WTC11 (cell line): ENCODE measurements around the gene CPEB4. TPM values are rescaled to one million over a fixed set of nuclear protein-coding genes. Genes with fewer than 3 reads are reported as not detected.

Source experiments
- ATAC-seq: fragments of 200-7000 bp; cut with Tn5 transposase; 2 replicates; pipeline ENCODE4 v1.10.0; 2021; ENCODE audit warnings: mild to moderate bottlenecking, moderate library complexity
- CTCF ChIA-PET: fragments of 300-600 bp; sonication (Branson Sonifier 250); formaldehyde crosslinking; loops from one replicate; lab custom pipeline; 2021; ENCODE audit warnings: antibody characterized with exemption; lab: Charles Lee
- POLR2A ChIA-PET: fragments of 350-600 bp; sonication (Branson Sonifier 250); formaldehyde crosslinking; loops from one replicate; lab custom pipeline; 2021; ENCODE audit warnings: antibody characterized with exemption; lab: Charles Lee
- DNase-seq: peaks from one replicate; pipeline ENCODE4 v3.0.0; 2021; ENCODE audit warnings: low spot score
- H3K27ac Mint-ChIP-seq: 2 replicates; pipeline ENCODE4 v1.8.0; 2021; ENCODE audit warnings: mixed read lengths
- H3K27me3 Mint-ChIP-seq: 2 replicates; pipeline ENCODE4 v1.8.0; 2021; ENCODE audit warnings: low read depth, mild to moderate bottlenecking, moderate library complexity, mixed read lengths
- H3K36me3 Mint-ChIP-seq: 2 replicates; pipeline ENCODE4 v1.8.0; 2021; ENCODE audit warnings: mixed read lengths
- H3K4me1 Mint-ChIP-seq: 2 replicates; pipeline ENCODE4 v1.8.0; 2022; ENCODE audit warnings: mixed read lengths
- H3K4me3 Mint-ChIP-seq: 2 replicates; pipeline ENCODE4 v1.8.0; 2021; ENCODE audit warnings: mild to moderate bottlenecking, moderate library complexity, mixed read lengths
- H3K9me3 Mint-ChIP-seq: 2 replicates; pipeline ENCODE4 v1.8.0; 2021; ENCODE audit warnings: mixed read lengths
- CDX4 ChIP-seq: fragments of 250-450 bp; sonication (Bioruptor Pico); IDR thresholded peaks from 2 replicates; pipeline ENCODE4 v1.9.0; 2021; ENCODE audit warnings: moderate library complexity, mild to moderate bottlenecking, inconsistent platforms, borderline replicate concordance
- CREB1 ChIP-seq: sonication (generic); formaldehyde crosslinking; IDR thresholded peaks from 2 replicates; pipeline ENCODE4 v1.8.0; 2023; ENCODE audit warnings: mild to moderate bottlenecking, missing genetic modification reagents
- CREM ChIP-seq: sonication (generic); formaldehyde crosslinking; IDR thresholded peaks from 2 replicates; pipeline ENCODE4 v1.8.1; 2022; ENCODE audit warnings: mild to moderate bottlenecking, missing genetic modification reagents, moderate library complexity
- ELF4 ChIP-seq: sonication (generic); formaldehyde crosslinking; IDR thresholded peaks from 2 replicates; pipeline ENCODE4 v1.8.1; 2022; ENCODE audit warnings: low read depth, mild to moderate bottlenecking, moderate library complexity, missing genetic modification reagents
- ESRRA ChIP-seq: sonication (generic); formaldehyde crosslinking; IDR thresholded peaks from 2 replicates; pipeline ENCODE4 v1.8.1; 2022; ENCODE audit warnings: mild to moderate bottlenecking, missing genetic modification reagents, borderline replicate concordance
- FOXK1 ChIP-seq: sonication (generic); formaldehyde crosslinking; IDR thresholded peaks from 2 replicates; pipeline ENCODE4 v1.8.0; 2022; ENCODE audit warnings: mild to moderate bottlenecking, moderate library complexity, missing genetic modification reagents
- NFYB ChIP-seq: sonication (generic); formaldehyde crosslinking; conservative IDR thresholded peaks from 2 replicates; pipeline ENCODE4 v1.8.0; 2022; ENCODE audit warnings: low read depth, missing genetic modification reagents
- NR3C1 ChIP-seq: sonication (generic); formaldehyde crosslinking; conservative IDR thresholded peaks from 2 replicates; pipeline ENCODE4 v1.8.1; 2023; ENCODE audit warnings: low read depth, mild to moderate bottlenecking, missing genetic modification reagents
- OVOL2 ChIP-seq: fragments of 250-450 bp; sonication (Bioruptor Pico); IDR thresholded peaks from 2 replicates; pipeline ENCODE4 v1.9.0; 2021; ENCODE audit warnings: mild to moderate bottlenecking, borderline replicate concordance
- SMAD3 ChIP-seq: sonication (generic); formaldehyde crosslinking; IDR thresholded peaks from 2 replicates; pipeline ENCODE4 v1.8.0; 2022; ENCODE audit warnings: missing genetic modification reagents, mild to moderate bottlenecking, borderline replicate concordance
- ZBTB21 ChIP-seq: sonication (generic); formaldehyde crosslinking; IDR thresholded peaks from 2 replicates; pipeline ENCODE4 v1.8.1; 2023; ENCODE audit warnings: mild to moderate bottlenecking, missing genetic modification reagents, borderline replicate concordance
- ZNF138 ChIP-seq: sonication (generic); formaldehyde crosslinking; conservative IDR thresholded peaks from 2 replicates; pipeline ENCODE4 v1.8.1; 2022; ENCODE audit warnings: mild to moderate bottlenecking, moderate library complexity, missing genetic modification reagents
- ZNF232 ChIP-seq: sonication (generic); formaldehyde crosslinking; IDR thresholded peaks from 2 replicates; pipeline ENCODE4 v1.8.0; 2022; ENCODE audit warnings: mild to moderate bottlenecking, missing genetic modification reagents
- ZNF416 ChIP-seq: fragments of 250-450 bp; sonication (Bioruptor Pico); IDR thresholded peaks from 2 replicates; pipeline ENCODE4 v1.9.0; 2021; ENCODE audit warnings: mild to moderate bottlenecking, inconsistent platforms
- total RNA-seq: library from RNA; stranded (reverse); gene quantifications from 3 replicates; pipeline ENCODE4 v1.2.3, GENCODE V29; 2021
- TF ChIP-seq, protein P1 (sequence below): sonication (generic); formaldehyde crosslinking; IDR thresholded peaks from 2 replicates; pipeline ENCODE4 v1.8.1; 2023; ENCODE audit warnings: mild to moderate bottlenecking, missing genetic modification reagents, moderate library complexity
- TF ChIP-seq, protein P2 (sequence below): fragments of 250-450 bp; sonication (Bioruptor Pico); IDR thresholded peaks from 2 replicates; pipeline ENCODE4 v1.9.0; 2021; ENCODE audit warnings: mild to moderate bottlenecking, borderline replicate concordance
- TF ChIP-seq, protein P3 (sequence below): sonication (generic); formaldehyde crosslinking; IDR thresholded peaks from 2 replicates; pipeline ENCODE4 v1.8.0; 2023; ENCODE audit warnings: missing genetic modification reagents, mild to moderate bottlenecking, borderline replicate concordance

Gene CPEB4
- total RNA-seq, 1 experiment from 2014 or later: 12.7 TPM

DNA sequence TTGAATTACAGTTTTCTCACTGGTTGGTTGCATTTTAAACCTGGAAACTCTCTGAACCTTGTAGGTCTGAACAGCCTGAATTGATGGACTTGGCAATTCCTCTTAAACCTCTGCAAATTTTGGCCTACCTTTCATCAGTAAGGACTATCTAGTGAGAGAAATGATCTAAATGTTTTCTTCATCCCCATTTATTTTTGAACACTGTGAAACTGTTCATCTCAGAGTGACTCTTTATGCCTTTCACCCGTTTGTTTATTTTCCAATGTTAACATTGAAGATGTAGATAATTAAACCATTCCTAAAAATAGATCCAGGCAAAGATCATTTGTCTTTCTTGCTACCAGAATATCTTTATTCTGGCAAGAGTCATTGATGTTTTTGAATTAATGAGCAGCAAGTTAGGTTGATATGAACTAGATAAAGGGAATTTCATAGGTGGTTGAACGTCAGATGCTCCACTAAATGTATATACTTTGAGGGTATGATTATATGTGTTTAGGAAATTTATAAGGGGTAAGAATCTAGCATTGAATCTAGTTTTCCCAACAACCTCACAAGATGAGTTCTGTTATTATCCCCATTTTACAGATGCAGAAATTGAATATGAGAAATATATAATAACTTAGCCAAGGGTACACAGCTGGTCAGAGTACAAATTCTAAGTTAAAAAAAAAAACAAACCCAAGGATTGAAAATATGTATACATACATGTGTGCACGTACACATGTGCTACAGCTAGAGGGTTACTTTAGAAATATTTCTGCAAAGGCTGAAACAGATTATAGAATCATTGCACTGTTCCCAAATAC lies 3.4 kb downstream of the CPEB4 start:
- Mint-ChIP-seq H3K36me3 (no peaks in the 10 kb centered on the region), H3K9me3 (no peaks in the 10 kb centered on the region), H3K27ac (0 out of 2 replicates have a peak overlapping the region, but pooled peaks have one; percentile 15), H3K27me3 (no peaks in the 10 kb centered on the region), H3K4me1 (peaks cover 44% of the 10 kb centered on the region), H3K4me3 (peak overlapping the region; percentile 44)
- CTCF ChIA-PET: interaction anchor here (1.7 to 2.6 kb wide), 3 partner anchors 34 to 262 kb away, joined by 7 to 19 read pairs (median 8); no protein-coding TSS in a partner anchor
- ATAC-seq (no peak), DNase-seq (no peak)
- TF ChIP-seq ZNF232 (CRISPR knock-in tag): no peak
- TF ChIP-seq, protein P1, sequence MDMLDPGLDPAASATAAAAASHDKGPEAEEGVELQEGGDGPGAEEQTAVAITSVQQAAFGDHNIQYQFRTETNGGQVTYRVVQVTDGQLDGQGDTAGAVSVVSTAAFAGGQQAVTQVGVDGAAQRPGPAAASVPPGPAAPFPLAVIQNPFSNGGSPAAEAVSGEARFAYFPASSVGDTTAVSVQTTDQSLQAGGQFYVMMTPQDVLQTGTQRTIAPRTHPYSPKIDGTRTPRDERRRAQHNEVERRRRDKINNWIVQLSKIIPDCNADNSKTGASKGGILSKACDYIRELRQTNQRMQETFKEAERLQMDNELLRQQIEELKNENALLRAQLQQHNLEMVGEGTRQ (CRISPR knock-in tag): no peak
- TF ChIP-seq, protein P2, sequence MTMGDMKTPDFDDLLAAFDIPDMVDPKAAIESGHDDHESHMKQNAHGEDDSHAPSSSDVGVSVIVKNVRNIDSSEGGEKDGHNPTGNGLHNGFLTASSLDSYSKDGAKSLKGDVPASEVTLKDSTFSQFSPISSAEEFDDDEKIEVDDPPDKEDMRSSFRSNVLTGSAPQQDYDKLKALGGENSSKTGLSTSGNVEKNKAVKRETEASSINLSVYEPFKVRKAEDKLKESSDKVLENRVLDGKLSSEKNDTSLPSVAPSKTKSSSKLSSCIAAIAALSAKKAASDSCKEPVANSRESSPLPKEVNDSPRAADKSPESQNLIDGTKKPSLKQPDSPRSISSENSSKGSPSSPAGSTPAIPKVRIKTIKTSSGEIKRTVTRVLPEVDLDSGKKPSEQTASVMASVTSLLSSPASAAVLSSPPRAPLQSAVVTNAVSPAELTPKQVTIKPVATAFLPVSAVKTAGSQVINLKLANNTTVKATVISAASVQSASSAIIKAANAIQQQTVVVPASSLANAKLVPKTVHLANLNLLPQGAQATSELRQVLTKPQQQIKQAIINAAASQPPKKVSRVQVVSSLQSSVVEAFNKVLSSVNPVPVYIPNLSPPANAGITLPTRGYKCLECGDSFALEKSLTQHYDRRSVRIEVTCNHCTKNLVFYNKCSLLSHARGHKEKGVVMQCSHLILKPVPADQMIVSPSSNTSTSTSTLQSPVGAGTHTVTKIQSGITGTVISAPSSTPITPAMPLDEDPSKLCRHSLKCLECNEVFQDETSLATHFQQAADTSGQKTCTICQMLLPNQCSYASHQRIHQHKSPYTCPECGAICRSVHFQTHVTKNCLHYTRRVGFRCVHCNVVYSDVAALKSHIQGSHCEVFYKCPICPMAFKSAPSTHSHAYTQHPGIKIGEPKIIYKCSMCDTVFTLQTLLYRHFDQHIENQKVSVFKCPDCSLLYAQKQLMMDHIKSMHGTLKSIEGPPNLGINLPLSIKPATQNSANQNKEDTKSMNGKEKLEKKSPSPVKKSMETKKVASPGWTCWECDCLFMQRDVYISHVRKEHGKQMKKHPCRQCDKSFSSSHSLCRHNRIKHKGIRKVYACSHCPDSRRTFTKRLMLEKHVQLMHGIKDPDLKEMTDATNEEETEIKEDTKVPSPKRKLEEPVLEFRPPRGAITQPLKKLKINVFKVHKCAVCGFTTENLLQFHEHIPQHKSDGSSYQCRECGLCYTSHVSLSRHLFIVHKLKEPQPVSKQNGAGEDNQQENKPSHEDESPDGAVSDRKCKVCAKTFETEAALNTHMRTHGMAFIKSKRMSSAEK (CRISPR knock-in tag): no peak
- no peak for TF ChIP-seq ELF4 (CRISPR knock-in tag)
- no peak for TF ChIP-seq CREM (CRISPR knock-in tag)
- no peak for TF ChIP-seq ZNF138 (CRISPR knock-in tag)
- TF ChIP-seq OVOL2 (CRISPR knock-in tag): no peak
- no peak for TF ChIP-seq CDX4
- no peak for TF ChIP-seq ZBTB21
- TF ChIP-seq, protein P3, sequence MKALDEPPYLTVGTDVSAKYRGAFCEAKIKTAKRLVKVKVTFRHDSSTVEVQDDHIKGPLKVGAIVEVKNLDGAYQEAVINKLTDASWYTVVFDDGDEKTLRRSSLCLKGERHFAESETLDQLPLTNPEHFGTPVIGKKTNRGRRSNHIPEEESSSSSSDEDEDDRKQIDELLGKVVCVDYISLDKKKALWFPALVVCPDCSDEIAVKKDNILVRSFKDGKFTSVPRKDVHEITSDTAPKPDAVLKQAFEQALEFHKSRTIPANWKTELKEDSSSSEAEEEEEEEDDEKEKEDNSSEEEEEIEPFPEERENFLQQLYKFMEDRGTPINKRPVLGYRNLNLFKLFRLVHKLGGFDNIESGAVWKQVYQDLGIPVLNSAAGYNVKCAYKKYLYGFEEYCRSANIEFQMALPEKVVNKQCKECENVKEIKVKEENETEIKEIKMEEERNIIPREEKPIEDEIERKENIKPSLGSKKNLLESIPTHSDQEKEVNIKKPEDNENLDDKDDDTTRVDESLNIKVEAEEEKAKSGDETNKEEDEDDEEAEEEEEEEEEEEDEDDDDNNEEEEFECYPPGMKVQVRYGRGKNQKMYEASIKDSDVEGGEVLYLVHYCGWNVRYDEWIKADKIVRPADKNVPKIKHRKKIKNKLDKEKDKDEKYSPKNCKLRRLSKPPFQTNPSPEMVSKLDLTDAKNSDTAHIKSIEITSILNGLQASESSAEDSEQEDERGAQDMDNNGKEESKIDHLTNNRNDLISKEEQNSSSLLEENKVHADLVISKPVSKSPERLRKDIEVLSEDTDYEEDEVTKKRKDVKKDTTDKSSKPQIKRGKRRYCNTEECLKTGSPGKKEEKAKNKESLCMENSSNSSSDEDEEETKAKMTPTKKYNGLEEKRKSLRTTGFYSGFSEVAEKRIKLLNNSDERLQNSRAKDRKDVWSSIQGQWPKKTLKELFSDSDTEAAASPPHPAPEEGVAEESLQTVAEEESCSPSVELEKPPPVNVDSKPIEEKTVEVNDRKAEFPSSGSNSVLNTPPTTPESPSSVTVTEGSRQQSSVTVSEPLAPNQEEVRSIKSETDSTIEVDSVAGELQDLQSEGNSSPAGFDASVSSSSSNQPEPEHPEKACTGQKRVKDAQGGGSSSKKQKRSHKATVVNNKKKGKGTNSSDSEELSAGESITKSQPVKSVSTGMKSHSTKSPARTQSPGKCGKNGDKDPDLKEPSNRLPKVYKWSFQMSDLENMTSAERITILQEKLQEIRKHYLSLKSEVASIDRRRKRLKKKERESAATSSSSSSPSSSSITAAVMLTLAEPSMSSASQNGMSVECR: no peak
- TF ChIP-seq FOXK1: no peak
- TF ChIP-seq NR3C1 (CRISPR knock-in tag): no peak
- TF ChIP-seq SMAD3 (CRISPR knock-in tag): no peak
- TF ChIP-seq CREB1 (CRISPR knock-in tag): no peak
- TF ChIP-seq ZNF416 (CRISPR knock-in tag): no peak
- no peak for TF ChIP-seq NFYB (CRISPR knock-in tag)
- TF ChIP-seq ESRRA (CRISPR knock-in tag): no peak
- POLR2A ChIA-PET: interaction anchor here (0.7 to 1.5 kb wide), 2 partner anchors 10 to 81 kb away, joined by 3 to 4 read pairs; no protein-coding TSS in a partner anchor
